GM21360 (cell line): ENCODE results near the gene CCL15.
"Not testable (repeated sequence)": the region's sequence is repeated elsewhere in the genome, so short reads cannot be mapped to it uniquely, and the experiment has no call there.

Source experiments
- ATAC-seq: cut with Tn5 transposase; IDR thresholded peaks from one replicate; pipeline ENCODE4 v1.9.1; 2021; ENCODE audit warnings: mild to moderate bottlenecking, moderate library complexity; ENCODE audit not compliant: unreplicated experiment

The CCL15 gene

DNA sequence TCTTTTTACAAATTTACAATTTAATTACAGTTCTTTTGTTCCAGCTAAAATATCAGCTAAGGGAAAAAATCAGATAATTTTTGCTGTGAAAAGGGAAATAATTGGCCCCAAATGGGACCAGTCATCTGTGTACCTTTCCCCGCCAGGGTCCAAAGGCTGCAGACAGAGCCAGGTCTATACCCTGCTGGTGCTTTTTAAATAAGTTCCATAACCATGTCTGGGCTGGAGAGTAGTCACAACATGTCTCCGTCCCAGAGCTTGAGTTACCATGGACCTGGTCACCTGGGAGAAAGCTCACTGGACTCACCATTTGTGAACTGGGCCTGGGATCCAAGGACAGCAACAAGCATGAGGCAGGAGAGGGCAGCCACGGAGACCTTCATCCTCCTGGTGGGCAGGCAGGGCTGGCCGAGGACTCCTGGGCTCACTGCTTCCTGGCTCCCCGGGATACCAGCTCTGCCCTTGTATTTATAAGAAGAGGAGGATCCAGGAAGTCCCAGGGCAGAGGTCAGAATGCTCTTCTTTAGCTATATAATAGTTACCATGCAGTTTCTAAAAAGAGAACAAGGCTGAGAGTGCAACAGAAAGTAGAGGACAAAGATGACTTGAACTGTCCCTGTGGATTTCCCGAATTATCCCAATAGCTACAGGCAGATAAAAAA is at the start of gene CCL15:
TSS of gene CCL15 (minus strand) at position 444 of the 662 bp plus-strand sequence. CDS start at position 383, 61 bp downstream.
- ATAC-seq: no peak

DNA sequence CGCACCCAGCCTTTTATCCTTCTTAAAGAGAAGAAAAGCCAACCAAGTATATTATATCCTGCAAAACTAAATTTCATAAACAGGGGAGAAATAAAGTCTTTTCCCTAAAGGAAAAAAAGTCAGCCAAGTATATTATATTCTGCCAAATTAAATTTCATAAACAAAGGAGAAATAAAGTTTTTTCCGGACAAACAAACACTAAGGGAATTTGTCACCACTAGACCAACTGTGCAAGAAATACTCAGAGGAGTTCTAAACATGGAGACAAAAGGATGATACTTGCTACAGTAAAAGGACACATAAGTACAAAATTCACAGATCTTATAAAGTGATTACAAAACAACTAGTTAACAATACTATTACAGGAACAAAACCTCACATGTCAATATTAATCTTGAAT is 48.3 kb upstream of the CCL15 start:
- no peak for ATAC-seq

DNA sequence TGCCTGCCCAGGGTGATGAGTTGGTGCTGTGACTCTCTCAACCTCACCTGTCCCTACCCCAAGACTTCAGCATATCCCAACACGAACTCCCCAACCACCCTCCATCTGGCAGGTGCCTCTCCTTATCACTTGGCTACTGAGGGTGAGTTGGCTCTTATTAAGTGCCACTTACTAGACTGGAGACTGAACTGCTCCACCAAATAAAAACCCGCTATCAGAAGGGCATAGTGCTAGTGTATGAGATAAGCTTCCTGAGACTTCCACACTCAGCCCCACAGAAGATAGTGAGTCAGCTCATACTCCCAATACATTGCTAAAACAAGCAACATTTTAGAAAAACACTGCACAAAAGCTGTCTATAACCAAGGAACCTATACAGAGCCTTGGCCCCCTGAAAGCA is 46.7 kb upstream of the CCL15 start:
- no peak for ATAC-seq

- no peak for ATAC-seq
Observed at GRCh38 chr17:36036235-36036634, 34.9 kb upstream of the CCL15 start.

DNA sequence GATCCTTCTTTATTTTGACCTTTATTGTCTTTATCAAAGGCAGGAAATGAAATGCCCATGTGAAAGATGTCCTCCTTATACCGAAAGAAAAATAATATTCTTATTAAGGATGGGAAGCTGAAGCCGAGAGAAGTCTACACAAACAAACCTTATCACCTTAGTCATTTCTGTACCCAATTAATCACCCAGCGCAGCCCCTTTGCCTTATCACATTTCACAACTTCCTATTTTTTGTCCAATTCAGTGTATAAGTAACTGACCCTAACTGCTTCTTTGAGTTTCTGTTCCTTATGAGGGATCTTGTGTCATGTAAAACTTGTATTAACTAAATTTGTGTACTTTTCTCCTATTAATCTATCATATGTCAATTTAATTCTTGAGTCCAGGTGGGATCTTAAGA is 32.8 kb upstream of the CCL15 start:
- ATAC-seq: no peak

- no peak for ATAC-seq
Observed at GRCh38 chr17:36030956-36031355, 29.6 kb upstream of the CCL15 start.

GRCh38 chr17:36027761-36028160 is 26.4 kb upstream of the CCL15 start:
- ATAC-seq: no peak

DNA sequence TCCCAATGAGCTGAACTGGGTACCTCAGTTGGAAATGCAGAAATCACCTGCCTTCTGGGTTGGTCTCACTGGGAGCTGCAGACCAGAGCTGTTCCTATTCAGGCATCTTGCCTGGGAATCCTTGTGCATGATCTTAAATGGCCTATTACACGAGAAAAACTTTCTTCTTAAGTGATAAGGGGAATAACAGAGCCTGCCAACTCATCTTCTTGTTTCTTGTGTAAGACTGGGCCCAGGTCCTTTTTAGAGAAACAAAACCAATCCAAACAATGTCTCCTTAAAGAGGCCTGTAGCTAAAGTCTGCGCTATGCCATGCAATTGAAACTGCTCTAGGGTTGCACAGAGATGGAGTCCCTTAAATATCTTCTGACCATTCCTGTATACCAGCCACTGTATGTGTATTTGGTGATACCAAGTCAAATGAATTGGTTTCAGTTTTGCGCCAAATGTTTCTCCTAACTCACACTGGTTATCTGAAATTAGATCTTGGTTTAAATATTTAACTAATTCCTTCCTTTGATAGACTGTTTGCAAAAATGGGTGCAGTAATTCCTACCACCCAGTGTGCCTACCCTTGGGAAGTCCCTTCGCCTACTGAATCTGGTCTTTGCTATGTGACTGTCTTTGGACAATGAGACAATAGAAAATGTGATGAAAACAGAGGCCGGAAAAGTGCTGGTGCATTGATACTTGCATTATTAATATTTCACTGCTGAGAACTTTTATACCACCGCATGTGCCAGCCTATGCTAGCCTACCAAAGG is 22.9 kb upstream of the CCL15 start:
- ATAC-seq: no peak

GRCh38 chr17:36019423-36019822 is 18.1 kb upstream of the CCL15 start:
- ATAC-seq: no peak

DNA sequence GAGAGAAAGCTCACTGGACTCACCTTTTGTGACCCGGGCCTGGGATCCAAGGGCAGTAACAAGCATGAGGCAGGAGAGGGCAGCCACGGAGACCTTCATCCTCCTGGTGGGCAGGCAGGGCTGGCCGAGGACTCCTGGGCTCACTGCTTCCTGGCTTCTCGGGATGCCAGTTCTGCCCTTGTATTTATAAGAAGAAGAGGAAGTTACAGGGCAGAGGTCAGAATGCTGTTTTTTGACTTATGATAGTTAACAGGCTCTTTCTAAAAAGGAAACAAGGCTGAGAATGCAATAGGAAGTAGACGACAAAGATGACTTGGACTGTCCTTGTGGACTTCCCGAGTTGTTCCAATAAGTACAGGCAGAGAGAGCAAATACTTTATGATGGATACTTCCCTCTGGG is 16.4 kb upstream of the CCL15 start, which contains the start of gene CCL23:
TSS of gene CCL23 (minus strand) at position 174 of the 400 bp plus-strand sequence. CDS start at position 99, 75 bp downstream.
- no peak for ATAC-seq

GRCh38 chr17:36016555-36016954 is 15.2 kb upstream of the CCL15 start:
- no peak for ATAC-seq

GRCh38 chr17:36015895-36016294 is 14.5 kb upstream of the CCL15 start:
- not testable (repeated sequence) for ATAC-seq

GRCh38 chr17:36014946-36015345 is 13.6 kb upstream of the CCL15 start:
- ATAC-seq: no peak

DNA sequence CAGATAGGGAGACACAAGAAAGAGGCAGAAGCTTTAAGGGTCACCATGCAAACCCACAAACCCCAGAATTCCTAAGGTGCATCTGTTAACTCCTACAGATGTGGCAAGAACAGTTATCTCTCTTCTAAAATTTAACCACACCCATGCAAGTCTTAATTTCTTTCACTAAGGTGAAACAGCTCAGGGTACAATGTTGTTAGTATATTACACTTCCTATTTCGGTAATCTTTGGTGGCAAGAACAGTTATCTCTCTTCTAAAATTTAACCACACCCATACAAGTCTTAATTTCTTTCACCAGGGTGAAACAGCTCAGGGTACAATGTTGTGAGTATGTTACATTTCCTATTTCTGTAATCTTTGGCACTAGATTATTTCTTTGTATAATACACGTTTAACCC is 9.8 kb upstream of the CCL15 start:
- no peak for ATAC-seq

- no peak for ATAC-seq
Observed at GRCh38 chr17:36008998-36009665, 7.8 kb upstream of the CCL15 start.

DNA sequence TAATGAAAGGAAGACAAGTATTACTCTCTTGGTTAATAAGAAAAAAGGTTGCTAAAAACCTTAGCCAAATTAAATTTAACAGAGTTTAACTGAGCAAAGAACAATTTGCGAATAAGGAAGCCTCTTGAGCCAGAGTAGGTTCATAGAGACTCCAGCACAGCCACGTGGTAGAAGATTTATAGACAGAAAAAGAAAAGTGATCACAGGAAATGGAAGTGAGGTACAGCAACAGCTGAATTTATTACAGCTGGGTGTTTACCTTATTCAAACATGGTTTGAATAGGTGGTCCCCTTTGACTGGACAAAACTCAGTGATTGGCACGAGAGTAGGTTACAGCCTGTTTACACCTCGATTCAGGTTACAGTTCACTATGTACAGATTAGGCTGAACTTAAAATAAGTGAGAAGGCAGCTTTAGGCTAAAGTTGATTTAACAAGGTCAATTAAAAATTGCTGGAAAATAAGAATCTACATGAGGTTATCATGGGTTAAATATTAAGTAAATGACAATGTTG is 3.3 kb upstream of the CCL15 start:
- ATAC-seq: no peak

DNA sequence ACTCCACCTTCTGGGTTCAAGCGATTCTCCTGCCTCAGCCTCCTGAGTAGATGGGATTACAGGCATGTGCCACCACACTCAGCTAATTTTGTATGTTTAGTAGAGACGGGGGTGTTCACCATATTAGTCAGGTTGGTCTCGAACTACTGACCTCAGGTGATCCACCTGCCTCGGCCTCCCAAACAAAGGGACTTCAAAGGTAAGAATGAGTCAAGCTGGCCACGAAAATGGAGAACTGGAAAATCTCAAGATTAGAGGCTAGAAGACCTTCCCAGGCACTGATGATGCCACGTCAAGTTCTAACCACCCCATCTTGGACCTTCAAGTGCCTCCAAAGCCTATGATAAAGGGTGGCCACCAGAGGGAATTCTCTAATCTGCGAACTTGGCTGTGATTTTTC is 1.3 kb upstream of the CCL15 start:
- ATAC-seq: no peak

- ATAC-seq: no peak
Observed at GRCh38 chr17:36001862-36002603, 680 bp upstream of the CCL15 start.

GRCh38 chr17:36000732-36001109 is 632 bp downstream of the CCL15 start:
- no peak for ATAC-seq

- no peak for ATAC-seq
Observed at GRCh38 chr17:35998756-35999155, 2.6 kb downstream of the CCL15 start.

DNA sequence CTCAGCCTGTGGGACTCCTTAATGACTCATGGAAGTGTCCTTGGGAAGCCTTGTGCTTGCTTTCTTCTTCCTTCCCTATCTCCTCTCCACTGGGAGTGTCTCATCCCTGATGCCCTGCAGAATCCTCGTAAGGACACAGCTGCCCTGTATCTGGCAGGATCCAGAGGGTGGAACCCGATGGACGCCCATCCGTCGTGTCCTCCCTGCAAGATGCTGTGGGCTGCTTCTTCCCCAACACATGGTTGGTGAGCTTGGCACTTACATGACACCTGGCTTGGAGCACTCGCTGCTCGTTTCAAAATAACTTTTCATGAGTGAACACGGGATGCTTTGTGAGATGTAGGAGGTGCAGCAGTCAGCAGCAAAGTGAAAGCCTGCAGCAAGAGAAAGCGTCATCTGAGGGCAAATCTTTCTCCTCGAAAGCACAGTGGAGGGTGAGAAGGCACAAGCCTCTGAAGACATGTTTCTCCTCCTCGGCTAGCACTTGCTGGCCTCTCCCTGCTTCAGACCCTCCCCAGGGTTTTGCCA is 3.3 kb downstream of the CCL15 start:
- no peak for ATAC-seq
